T47D (cell line): ENCODE measurements around the gene SERPINB5.
A peak's percentile ranks its signal among the peaks of the same experiment; 100 is the strongest.

ENCODE experiments used
- DNase-seq, 2 experiments: peaks; one replicate each; pipeline versions ENCODE4 v3.0.0 to v3.0.0-alpha.2; 2011 to 2012; ENCODE audit warnings: low read depth in 1 of 2, low spot score in 1 of 2
- JUND ChIP-seq: IDR thresholded peaks from 2 replicates; pipeline ENCODE4 v1.6.1; 2012; ENCODE audit warnings: low read depth
- in situ Hi-C: cut with HindIII; loops from 2 replicates; pipeline ENCODE4 v1.10.0; 2016; ENCODE audit warnings: low sequenced_read_pairs, low pct_unique_long_range_greater_than_20kb

SERPINB5 gene

GRCh38 chr18:63550068-63550467, 73.3 kb downstream of the SERPINB5 start:
- TF ChIP-seq JUND: no peak
- in situ Hi-C loops: no loop called here
- no peak for DNase-seq

GRCh38 chr18:63551769-63552168, 75.0 kb downstream of the SERPINB5 start:
- no peak for TF ChIP-seq JUND
- in situ Hi-C loops: no loop called here

GRCh38 chr18:63552581-63552980, 75.8 kb downstream of the SERPINB5 start:
- TF ChIP-seq JUND: no peak
- DNase-seq: no peak
- in situ Hi-C loops: no loop called here

More at GRCh38 chr18:63551769-63552168, 75.0 kb downstream of the SERPINB5 start:
- no peak for DNase-seq

- in situ Hi-C loops: no loop called here
- no peak for TF ChIP-seq JUND
- peak in 1 of 2 experiments; percentile 19 for DNase-seq
Observed at GRCh38 chr18:63553081-63553480, 76.3 kb downstream of the SERPINB5 start.
